ENCODE results near the gene VMP1. TPM values are rescaled to one million over a fixed set of nuclear protein-coding genes. Genes with fewer than 3 reads are reported as not detected.

Gene VMP1
- total and polyA plus RNA-seq, 2 of the 13 experiments (the other 11 are each of a cell fraction or from before 2014, with no cell fraction given), result 186 to 271 TPM

DNA sequence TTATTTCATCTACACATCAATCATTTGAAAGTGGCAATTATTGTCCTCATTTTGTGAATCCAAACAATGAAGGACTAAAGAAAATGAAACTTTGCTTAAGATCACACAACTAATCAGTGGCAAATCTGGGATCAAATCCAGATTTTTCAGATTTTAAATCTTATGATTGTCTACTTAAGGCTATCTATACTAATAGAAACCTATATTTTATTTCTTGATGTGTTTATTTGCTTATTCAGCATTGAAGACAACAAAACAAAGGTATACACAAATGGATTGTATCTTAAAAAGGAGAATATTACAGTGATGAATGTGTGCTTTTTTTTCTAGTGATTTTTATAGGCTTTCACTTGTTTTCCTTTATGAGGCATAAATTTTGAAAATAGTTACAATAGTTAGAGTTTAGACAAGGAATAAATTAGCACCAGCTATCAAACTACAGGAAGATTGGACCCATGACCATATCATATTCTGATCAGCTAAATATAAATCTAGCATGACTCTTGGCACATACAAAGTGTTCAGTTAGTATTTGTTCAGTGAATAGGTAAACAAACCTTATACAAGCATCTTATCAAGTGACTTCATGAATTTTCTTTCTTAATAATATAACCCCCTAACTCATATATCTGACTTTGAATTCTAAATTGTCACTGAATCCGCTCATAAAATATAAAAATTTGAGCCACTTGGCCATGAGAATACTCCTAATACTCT is 20.5 kb downstream of the VMP1 start (continued):
- TF ChIP-seq, protein P1, sequence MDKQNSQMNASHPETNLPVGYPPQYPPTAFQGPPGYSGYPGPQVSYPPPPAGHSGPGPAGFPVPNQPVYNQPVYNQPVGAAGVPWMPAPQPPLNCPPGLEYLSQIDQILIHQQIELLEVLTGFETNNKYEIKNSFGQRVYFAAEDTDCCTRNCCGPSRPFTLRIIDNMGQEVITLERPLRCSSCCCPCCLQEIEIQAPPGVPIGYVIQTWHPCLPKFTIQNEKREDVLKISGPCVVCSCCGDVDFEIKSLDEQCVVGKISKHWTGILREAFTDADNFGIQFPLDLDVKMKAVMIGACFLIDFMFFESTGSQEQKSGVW (CRISPR knock-in tag; IDR thresholded peaks at IDR 0.05; ENCODE audit: borderline replicate concordance), result no peak
- no peak for TF ChIP-seq ZNF616 (CRISPR knock-in tag; IDR thresholded peaks at IDR 0.05; ENCODE audit: low read depth)
- no peak for TF ChIP-seq NKX3-1 (CRISPR knock-in tag; IDR thresholded peaks at IDR 0.05)
- peak; percentile 75 to 77 for TF ChIP-seq MAFK (conservative IDR thresholded peaks at IDR 0.05 in 1 of 2, IDR thresholded peaks at IDR 0.05 in 1 of 2; ENCODE audit: low read length in 2 of 2)
- TF ChIP-seq ZSCAN5A (CRISPR knock-in tag; IDR thresholded peaks at IDR 0.05; ENCODE audit: borderline replicate concordance), result no peak
- no peak for TF ChIP-seq SP1 (IDR thresholded peaks at IDR 0.05)
- TF ChIP-seq SP1 (CRISPR knock-in tag; IDR thresholded peaks at IDR 0.05), result no peak
- TF ChIP-seq ARNT2 (CRISPR knock-in tag; IDR thresholded peaks at IDR 0.05; ENCODE audit: low read depth), result no peak
- no peak for TF ChIP-seq NFE2L2 (IDR thresholded peaks at IDR 0.05; ENCODE audit: low read length)
- TF ChIP-seq NR1H2 (CRISPR knock-in tag; IDR thresholded peaks at IDR 0.05; ENCODE audit: borderline replicate concordance, low read depth), result no peak
- no peak for TF ChIP-seq HDAC2 (CRISPR knock-in tag; IDR thresholded peaks at IDR 0.05)
- TF ChIP-seq ARID3A (IDR thresholded peaks at IDR 0.05; ENCODE audit: low read depth, low read length), result peak; percentile 76
- TF ChIP-seq HNRNPLL (IDR thresholded peaks at IDR 0.05; ENCODE audit: low read depth, low read length, poor library complexity, severe bottlenecking), result no peak
- peak; percentile 11; the same call in 1 of the 2 replicates for TF ChIP-seq FOXA3 (CRISPR knock-in tag; IDR thresholded peaks at IDR 0.05)
- TF ChIP-seq FOXA1 (IDR thresholded peaks at IDR 0.05), result peak; percentile 29; the same call in 1 of the 2 replicates
- peak; percentile 16; the same call in 1 of the 2 replicates for TF ChIP-seq FOXA1 (CRISPR knock-in tag; IDR thresholded peaks at IDR 0.05)
- TF ChIP-seq, protein P2, sequence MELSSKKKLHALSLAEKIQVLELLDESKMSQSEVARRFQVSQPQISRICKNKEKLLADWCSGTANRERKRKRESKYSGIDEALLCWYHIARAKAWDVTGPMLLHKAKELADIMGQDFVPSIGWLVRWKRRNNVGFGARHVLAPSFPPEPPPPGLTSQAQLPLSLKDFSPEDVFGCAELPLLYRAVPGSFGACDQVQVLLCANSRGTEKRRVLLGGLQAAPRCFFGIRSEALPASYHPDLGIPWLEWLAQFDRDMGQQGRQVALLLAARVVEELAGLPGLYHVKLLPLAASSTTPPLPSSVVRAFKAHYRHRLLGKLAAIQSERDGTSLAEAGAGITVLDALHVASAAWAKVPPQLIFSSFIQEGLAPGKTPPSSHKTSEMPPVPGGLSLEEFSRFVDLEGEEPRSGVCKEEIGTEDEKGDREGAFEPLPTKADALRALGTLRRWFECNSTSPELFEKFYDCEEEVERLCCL (CRISPR knock-in tag; IDR thresholded peaks at IDR 0.05; ENCODE audit: borderline replicate concordance), result no peak
- TF ChIP-seq ZFP62 (CRISPR knock-in tag; IDR thresholded peaks at IDR 0.05), result no peak
- no peak for TF ChIP-seq ZNF891 (CRISPR knock-in tag; IDR thresholded peaks at IDR 0.05)
- no peak for TF ChIP-seq YEATS4 (CRISPR knock-in tag; IDR thresholded peaks at IDR 0.05; ENCODE audit: borderline replicate concordance)
- no peak for TF ChIP-seq ZNF343 (CRISPR knock-in tag; IDR thresholded peaks at IDR 0.05)
- no peak for TF ChIP-seq IKZF4 (CRISPR knock-in tag; IDR thresholded peaks at IDR 0.05; ENCODE audit: borderline replicate concordance, low read depth, not compliant biosample characterization)
- no peak for TF ChIP-seq TAF1 (CRISPR knock-in tag; IDR thresholded peaks at IDR 0.05)
- TF ChIP-seq REPIN1 (CRISPR knock-in tag; IDR thresholded peaks at IDR 0.05; ENCODE audit: borderline replicate concordance, low read depth), result no peak
- TF ChIP-seq GLMP (CRISPR knock-in tag; IDR thresholded peaks at IDR 0.05; ENCODE audit: borderline replicate concordance), result no peak
